ENCODE results near the gene ZC3H13.

The ZC3H13 gene

GRCh38 chr13:45932676-45933075 is 119.9 kb downstream of the ZC3H13 start:
- DNase-seq = peak; percentile 74

GRCh38 chr13:45932172-45932571 is 120.4 kb downstream of the ZC3H13 start:
- no peak for DNase-seq

GRCh38 chr13:45931211-45931610 is 121.3 kb downstream of the ZC3H13 start:
- no peak for DNase-seq

GRCh38 chr13:45930177-45930576 is 122.4 kb downstream of the ZC3H13 start:
- no peak for DNase-seq

GRCh38 chr13:45928843-45929242 is 123.7 kb downstream of the ZC3H13 start:
- DNase-seq = no peak

GRCh38 chr13:45928176-45928575 is 124.4 kb downstream of the ZC3H13 start:
- no peak for DNase-seq

GRCh38 chr13:45926741-45927140 is 125.8 kb downstream of the ZC3H13 start:
- no peak for DNase-seq

GRCh38 chr13:45925151-45925550 is 127.4 kb downstream of the ZC3H13 start:
- peak; percentile 35 for DNase-seq

- DNase-seq = no peak
Observed at GRCh38 chr13:45921162-45921736, 131.3 kb downstream of the ZC3H13 start.

GRCh38 chr13:45918597-45918996 is 133.9 kb downstream of the ZC3H13 start:
- DNase-seq = no peak

- DNase-seq = no peak
Observed at GRCh38 chr13:45917019-45917418, 135.5 kb downstream of the ZC3H13 start.

- no peak for DNase-seq
Observed at GRCh38 chr13:45915686-45916439, 136.7 kb downstream of the ZC3H13 start.

- no peak for DNase-seq
Observed at GRCh38 chr13:45909673-45910072, 142.9 kb downstream of the ZC3H13 start.

GRCh38 chr13:45909089-45909488 is 143.5 kb downstream of the ZC3H13 start:
- no peak for DNase-seq

- DNase-seq = no peak
Observed at GRCh38 chr13:45907503-45907902, 145.0 kb downstream of the ZC3H13 start.

Measured in inflammatory macrophage treated with lipopolysaccharide for 4 hours (primary cell).